Fibroblast of gingiva (primary cell): ENCODE measurements around the gene SPRED2.

Experiments
- DNase-seq: peaks from one replicate; pipeline ENCODE4 v3.0.0-alpha.2; 2011; ENCODE audit warnings: low read depth

Gene SPRED2

DNA sequence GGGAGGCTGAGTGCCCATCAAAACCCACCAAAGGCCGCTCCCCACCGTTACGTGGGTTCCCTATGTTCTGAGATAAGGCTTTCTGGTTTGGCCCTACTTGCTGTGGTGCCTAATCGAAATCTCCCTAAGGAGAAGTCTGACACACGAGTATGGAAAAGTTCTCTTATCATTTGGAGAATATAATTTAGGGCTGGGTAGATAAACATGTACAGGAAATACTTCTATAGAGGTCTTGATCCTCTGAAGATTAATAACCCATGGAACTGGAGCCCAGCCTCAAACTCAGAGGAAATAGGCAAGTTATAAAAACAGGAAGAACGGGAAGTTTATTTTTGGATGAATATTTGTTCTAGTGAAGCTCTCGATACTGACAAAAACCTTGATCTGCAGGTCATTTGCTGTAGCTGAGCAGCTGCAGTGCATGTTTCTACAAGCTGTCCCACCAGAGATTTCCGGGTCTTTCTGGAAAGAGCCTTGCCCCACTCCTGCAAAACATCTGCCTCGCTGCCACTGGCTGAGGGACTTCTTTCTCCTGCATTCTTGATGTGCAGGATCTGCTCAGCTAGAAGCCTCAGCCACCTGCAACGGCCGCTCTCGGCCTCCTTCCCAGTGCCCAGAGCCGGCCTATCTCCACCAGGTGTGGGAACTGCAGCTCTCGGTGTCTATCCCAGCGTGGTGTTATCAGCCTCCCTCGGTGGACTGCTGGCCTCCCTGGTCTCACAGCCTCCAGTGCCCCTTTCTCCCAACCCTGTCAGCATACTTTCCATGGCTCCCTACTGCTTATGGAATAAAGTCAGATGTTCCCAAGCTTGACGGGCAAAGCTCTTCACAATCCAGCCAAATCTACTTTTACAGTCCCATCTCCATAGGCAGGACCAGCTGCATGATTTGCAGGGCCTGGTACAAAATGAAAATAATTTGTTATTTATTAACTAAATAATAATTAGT lies 48.6 kb downstream of the SPRED2 start:
- DNase-seq, result no peak

DNA sequence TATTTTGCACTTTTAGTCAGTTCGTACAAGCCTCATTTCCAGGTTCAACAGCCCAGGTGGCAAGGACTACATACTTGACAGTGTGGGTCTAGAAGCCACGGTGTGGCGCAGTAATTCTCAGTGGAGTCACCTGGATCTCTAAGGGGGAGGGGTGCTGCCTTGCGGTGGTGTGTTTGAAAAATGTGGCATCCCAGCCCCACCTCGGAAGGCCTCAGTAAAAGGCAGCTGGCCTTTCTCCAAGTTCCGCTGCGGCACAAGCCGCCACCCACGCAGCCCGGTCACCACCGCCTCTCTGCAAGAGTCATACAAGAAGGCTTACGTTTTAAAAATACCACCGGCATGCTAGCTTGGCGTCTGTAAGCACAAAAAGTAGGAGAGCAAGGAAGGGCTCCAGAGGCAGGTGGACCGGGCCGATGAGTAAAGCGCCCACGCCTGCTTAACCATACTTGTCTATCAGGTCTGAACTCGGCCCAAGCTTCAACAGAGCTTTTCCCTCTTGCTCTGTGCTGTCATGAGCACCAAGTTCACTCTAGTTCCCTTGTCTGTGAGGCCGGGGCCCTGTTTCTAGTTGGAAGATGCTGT lies 49.5 kb downstream of the SPRED2 start:
- peak; percentile 63 for DNase-seq

- no peak for DNase-seq
These were observed 50.1 kb downstream of the SPRED2 start for GRCh38 chr2:65382323-65382722.

- no peak for DNase-seq
These were observed 50.8 kb downstream of the SPRED2 start for GRCh38 chr2:65381607-65382051.

DNA sequence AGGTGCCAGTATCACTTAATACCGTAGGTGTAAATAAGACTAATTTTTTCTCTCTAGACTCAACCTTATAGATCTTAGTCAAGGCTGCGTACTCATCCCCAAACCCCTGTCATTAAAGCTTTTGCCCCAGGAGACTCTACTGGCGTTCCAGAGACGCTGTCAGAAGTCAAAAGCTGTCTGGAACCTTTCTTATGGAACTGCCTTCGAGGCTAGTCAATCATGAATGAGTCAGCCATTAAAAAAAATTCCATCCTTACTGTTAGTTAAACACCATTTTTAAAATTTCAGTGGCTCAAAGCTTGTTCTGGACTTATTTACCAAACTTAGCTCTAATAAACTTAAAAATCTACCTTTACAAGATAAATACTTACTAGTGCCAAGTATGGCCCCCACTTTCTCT lies 52.1 kb downstream of the SPRED2 start:
- no peak for DNase-seq

- no peak for DNase-seq
These were observed 52.7 kb downstream of the SPRED2 start for GRCh38 chr2:65379721-65380171.

- no peak for DNase-seq
These were observed 53.2 kb downstream of the SPRED2 start for GRCh38 chr2:65379223-65379622.

- no peak for DNase-seq
These were observed 54.1 kb downstream of the SPRED2 start for GRCh38 chr2:65378290-65378689.

DNA sequence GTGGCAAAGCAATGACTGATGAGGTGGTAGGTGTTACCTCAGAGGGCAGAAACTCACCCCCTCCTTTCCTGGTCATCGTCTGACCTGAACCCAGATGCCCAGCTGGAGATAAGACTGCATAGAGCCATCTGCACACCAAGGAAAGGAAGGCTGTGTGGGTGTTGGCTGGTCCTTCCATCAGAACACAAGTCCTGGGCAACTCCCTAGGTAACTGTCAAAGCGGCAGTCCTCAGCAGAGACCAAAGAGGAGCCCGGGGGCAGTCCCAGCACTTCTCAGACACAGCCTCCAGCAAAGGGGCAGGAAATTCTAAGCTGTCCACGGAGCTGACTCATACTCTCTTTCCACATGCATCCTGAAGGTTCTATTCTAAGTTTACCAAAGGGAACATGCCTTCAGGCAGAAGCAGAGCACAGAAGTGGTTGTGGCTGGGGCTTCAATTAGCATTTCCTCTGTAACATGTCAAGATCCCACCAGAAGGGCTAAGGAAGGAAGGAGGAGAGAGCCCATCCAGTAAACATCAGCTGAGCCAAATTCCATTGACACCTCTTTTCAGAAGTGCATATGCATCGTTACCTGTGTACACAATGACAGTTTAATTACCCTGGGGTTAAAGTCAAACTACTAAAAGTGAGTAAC lies 54.7 kb downstream of the SPRED2 start:
- peak; percentile 72 for DNase-seq

- DNase-seq, result no peak
These were observed 56.7 kb downstream of the SPRED2 start for GRCh38 chr2:65375723-65376122.

DNA sequence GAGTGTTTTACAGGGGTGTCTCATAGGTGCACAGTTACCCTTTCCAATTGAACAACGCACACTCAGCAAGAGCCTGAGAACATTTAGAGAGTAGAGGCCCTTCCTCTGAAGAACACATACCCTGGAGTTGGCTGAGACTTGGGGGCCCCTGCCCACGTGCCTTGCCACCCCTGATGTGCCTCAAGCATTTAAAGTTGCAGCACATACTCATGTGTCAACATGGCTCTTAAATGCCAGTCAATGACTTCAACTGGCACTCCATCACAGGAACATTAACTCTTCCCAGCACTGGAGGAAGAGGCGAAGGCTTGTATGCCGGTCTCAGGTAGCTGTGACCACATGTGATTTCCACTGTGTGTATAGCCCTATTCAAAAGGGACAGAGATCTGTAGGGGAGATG lies 57.4 kb downstream of the SPRED2 start:
- DNase-seq, result no peak

- no peak for DNase-seq
These were observed 57.8 kb downstream of the SPRED2 start for GRCh38 chr2:65374575-65374974.

GRCh38 chr2:65373365-65373918 lies 59.0 kb downstream of the SPRED2 start:
- DNase-seq, result no peak

- DNase-seq, result no peak
These were observed 59.8 kb downstream of the SPRED2 start for GRCh38 chr2:65372619-65373018.

- DNase-seq, result no peak
These were observed 61.3 kb downstream of the SPRED2 start for GRCh38 chr2:65371074-65371434.

- peak; percentile 84 for DNase-seq
These were observed 61.9 kb downstream of the SPRED2 start for GRCh38 chr2:65370387-65371073.

- DNase-seq, result no peak
These were observed 62.4 kb downstream of the SPRED2 start for GRCh38 chr2:65369980-65370379.

DNA sequence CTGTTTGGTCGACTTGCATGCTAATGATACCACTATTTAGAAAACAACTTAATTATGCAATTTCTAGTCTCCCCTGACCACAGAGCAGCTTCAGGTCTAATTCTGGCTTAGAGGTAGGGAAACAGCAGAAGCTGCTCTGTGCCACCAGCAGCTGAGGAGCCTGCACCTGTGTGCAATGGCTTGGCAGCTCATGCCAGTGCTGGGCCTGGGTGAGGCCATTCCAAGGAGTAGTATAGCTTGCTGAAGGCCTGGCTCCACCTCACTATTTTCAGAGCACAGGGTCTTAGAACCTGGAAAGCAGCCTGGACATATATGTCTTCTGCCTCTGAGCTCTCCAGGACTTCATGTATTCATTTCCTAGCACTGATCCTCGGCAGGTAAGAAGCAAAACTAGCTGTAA lies 62.8 kb downstream of the SPRED2 start:
- DNase-seq, result no peak

DNA sequence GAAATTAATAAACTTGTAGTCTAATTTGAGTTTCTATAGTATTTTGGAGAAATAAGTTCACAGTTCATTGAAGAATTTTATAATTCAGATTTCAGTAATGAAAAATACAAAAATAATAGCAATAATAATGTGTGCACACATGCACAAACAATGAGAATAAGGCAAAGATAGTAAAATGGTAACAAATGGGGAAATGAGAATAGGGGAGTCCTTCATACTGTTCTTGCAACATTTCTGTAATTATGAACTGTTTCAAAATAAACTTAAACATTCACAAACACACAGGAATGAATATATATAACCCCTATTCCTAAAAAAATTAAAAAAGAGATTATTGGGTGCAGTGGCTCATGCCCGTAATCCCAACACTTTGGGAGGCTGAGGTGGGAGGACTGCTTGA lies 63.9 kb downstream of the SPRED2 start:
- DNase-seq, result no peak

DNA sequence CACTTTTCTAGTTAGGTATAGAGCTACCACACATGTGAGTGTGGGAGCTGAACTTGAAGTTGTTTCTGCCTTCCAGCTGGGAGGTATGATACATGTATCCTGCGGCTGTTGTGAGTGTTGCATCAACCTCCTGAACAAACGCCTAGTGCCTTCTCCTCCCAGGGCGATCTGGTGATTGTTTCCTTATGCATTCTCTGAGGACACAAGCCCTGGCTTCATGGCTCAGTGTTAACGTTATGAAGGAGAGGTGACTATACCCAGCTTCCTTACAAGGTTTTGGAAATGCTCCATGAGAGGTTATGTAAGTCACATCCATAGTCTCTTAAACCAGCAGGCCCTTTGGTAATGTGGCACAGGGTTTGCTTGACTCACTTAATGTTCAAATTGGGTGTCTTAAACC lies 64.9 kb downstream of the SPRED2 start:
- peak; percentile 98 for DNase-seq

GRCh38 chr2:65366595-65367125 lies 65.7 kb downstream of the SPRED2 start:
- peak; percentile 88 for DNase-seq
